Muscle layer of duodenum (tissue), 2 donors: ENCODE results near the gene PCNX2.

ENCODE experiments used
- H3K27ac ChIP-seq: one replicate; pipeline ENCODE4 v1.7.0; 2013; ENCODE audit warnings: mild to moderate bottlenecking, low read length
- H3K27me3 ChIP-seq: one replicate; pipeline ENCODE4 v1.7.0; 2013; ENCODE audit warnings: low read depth, mild to moderate bottlenecking, control low read depth, low read length
- H3K36me3 ChIP-seq, 2 donors: one replicate each; pipeline ENCODE4 v1.7.0; 2013; ENCODE audit warnings: low read length in 2 of 2, control low read depth in 1 of 2, mild to moderate bottlenecking in 1 of 2; ENCODE audit not compliant: insufficient read depth in 2 of 2, control insufficient read depth in 1 of 2
- H3K4me1 ChIP-seq, 2 donors: one replicate each; pipeline ENCODE4 v1.7.0; 2013; ENCODE audit warnings: low read length in 2 of 2, mild to moderate bottlenecking in 2 of 2, control low read depth in 1 of 2, moderate library complexity in 1 of 2; ENCODE audit not compliant: insufficient read depth in 2 of 2, control insufficient read depth in 1 of 2
- H3K4me3 ChIP-seq, 2 donors: one replicate each; pipeline ENCODE4 v1.7.0; 2013; ENCODE audit warnings: low read length in 2 of 2, low read depth in 1 of 2, mild to moderate bottlenecking in 1 of 2
- H3K9me3 ChIP-seq, 2 donors: one replicate each; pipeline ENCODE4 v1.7.0; 2013; ENCODE audit warnings: low read length in 2 of 2, control low read depth in 1 of 2, mild to moderate bottlenecking in 1 of 2; ENCODE audit not compliant: control insufficient read depth in 1 of 2
- donor health status: healthy.

Gene PCNX2

GRCh38 chr1:233215135-233215760, 80.3 kb downstream of the PCNX2 start:
- no peak overlapping the region for H3K27ac ChIP-seq
- no peaks in the 10 kb centered on the region for H3K4me1 ChIP-seq
- no peak overlapping the region for H3K4me3 ChIP-seq
- peaks cover 0 to 1% of the 10 kb centered on the region in 2 donors for H3K36me3 ChIP-seq
- H3K27me3 ChIP-seq, result no peaks in the 10 kb centered on the region
- peaks cover 0 to 3% of the 10 kb centered on the region in 2 donors for H3K9me3 ChIP-seq

GRCh38 chr1:233211595-233211994, 83.9 kb downstream of the PCNX2 start:
- no peaks in the 10 kb centered on the region for H3K27me3 ChIP-seq
- no peak overlapping the region for H3K27ac ChIP-seq
- H3K36me3 ChIP-seq, result no peaks in the 10 kb centered on the region
- H3K4me3 ChIP-seq, result no peak overlapping the region
- H3K9me3 ChIP-seq, result no peaks in the 10 kb centered on the region
- H3K4me1 ChIP-seq, result no peaks in the 10 kb centered on the region

GRCh38 chr1:233211106-233211505, 84.4 kb downstream of the PCNX2 start:
- Histone ChIP-seq H3K4me3 (no peak overlapping the region), H3K27me3 (no peaks in the 10 kb centered on the region), H3K27ac (no peak overlapping the region), H3K4me1 (no peaks in the 10 kb centered on the region), H3K9me3 (no peaks in the 10 kb centered on the region), H3K36me3 (no peaks in the 10 kb centered on the region)

- no peaks in the 10 kb centered on the region for H3K9me3 ChIP-seq
- no peak overlapping the region for H3K4me3 ChIP-seq
- no peaks in the 10 kb centered on the region for H3K27me3 ChIP-seq
- H3K4me1 ChIP-seq, result no peaks in the 10 kb centered on the region
- no peaks in the 10 kb centered on the region for H3K36me3 ChIP-seq
- H3K27ac ChIP-seq, result no peak overlapping the region
These were observed 86.0 kb downstream of the PCNX2 start for GRCh38 chr1:233209481-233209880.

- H3K4me1 ChIP-seq, result no peaks in the 10 kb centered on the region
- H3K4me3 ChIP-seq, result no peak overlapping the region
- no peaks in the 10 kb centered on the region for H3K9me3 ChIP-seq
- no peaks in the 10 kb centered on the region for H3K36me3 ChIP-seq
- H3K27ac ChIP-seq, result no peak overlapping the region
- no peaks in the 10 kb centered on the region for H3K27me3 ChIP-seq
These were observed 86.8 kb downstream of the PCNX2 start for GRCh38 chr1:233208687-233209086.

- Histone ChIP-seq H3K4me1 (no peaks in the 10 kb centered on the region), H3K4me3 (no peak overlapping the region), H3K36me3 (peaks cover 0 to 6% of the 10 kb centered on the region in 2 donors), H3K27ac (no peak overlapping the region), H3K27me3 (no peaks in the 10 kb centered on the region), H3K9me3 (peaks cover 3 to 11% of the 10 kb centered on the region in 2 donors)
These were observed 97.6 kb downstream of the PCNX2 start for GRCh38 chr1:233197940-233198339.

GRCh38 chr1:233193741-233194140, 101.8 kb downstream of the PCNX2 start:
- H3K27ac ChIP-seq, result no peak overlapping the region
- H3K4me3 ChIP-seq, result no peak overlapping the region

GRCh38 chr1:233190987-233191386, 104.5 kb downstream of the PCNX2 start:
- peaks cover 3 to 11% of the 10 kb centered on the region in 2 donors for H3K9me3 ChIP-seq
- no peak overlapping the region for H3K4me3 ChIP-seq
- H3K36me3 ChIP-seq, result peaks cover 0 to 6% of the 10 kb centered on the region in 2 donors
- H3K27ac ChIP-seq, result no peak overlapping the region
- no peaks in the 10 kb centered on the region for H3K4me1 ChIP-seq
- no peaks in the 10 kb centered on the region for H3K27me3 ChIP-seq

More at GRCh38 chr1:233193741-233194140, 101.8 kb downstream of the PCNX2 start:
- Histone ChIP-seq H3K27me3 (no peaks in the 10 kb centered on the region), H3K9me3 (peaks cover 3 to 11% of the 10 kb centered on the region in 2 donors), H3K36me3 (peaks cover 0 to 6% of the 10 kb centered on the region in 2 donors), H3K4me1 (no peaks in the 10 kb centered on the region)

GRCh38 chr1:233189526-233189925, 106.0 kb downstream of the PCNX2 start:
- H3K4me3 ChIP-seq, result no peak overlapping the region
- no peak overlapping the region for H3K27ac ChIP-seq
- H3K4me1 ChIP-seq, result no peaks in the 10 kb centered on the region
- H3K27me3 ChIP-seq, result no peaks in the 10 kb centered on the region
- peaks cover 0 to 6% of the 10 kb centered on the region in 2 donors for H3K36me3 ChIP-seq
- peaks cover 0 to 11% of the 10 kb centered on the region in 2 donors for H3K9me3 ChIP-seq

- Histone ChIP-seq H3K27me3 (no peaks in the 10 kb centered on the region), H3K9me3 (no peaks in the 10 kb centered on the region), H3K4me1 (no peaks in the 10 kb centered on the region), H3K4me3 (no peak overlapping the region), H3K27ac (no peak overlapping the region), H3K36me3 (no peaks in the 10 kb centered on the region)
These were observed 107.5 kb downstream of the PCNX2 start for GRCh38 chr1:233188061-233188460.

- Histone ChIP-seq H3K27ac (no peak overlapping the region), H3K27me3 (no peaks in the 10 kb centered on the region), H3K4me1 (no peaks in the 10 kb centered on the region), H3K4me3 (no peak overlapping the region), H3K9me3 (no peaks in the 10 kb centered on the region), H3K36me3 (peaks cover 0 to 4% of the 10 kb centered on the region in 2 donors)
These were observed 112.1 kb downstream of the PCNX2 start for GRCh38 chr1:233183226-233184020.
